Measurements from ENCODE around the gene CHMP1B.

CHMP1B gene

DNA sequence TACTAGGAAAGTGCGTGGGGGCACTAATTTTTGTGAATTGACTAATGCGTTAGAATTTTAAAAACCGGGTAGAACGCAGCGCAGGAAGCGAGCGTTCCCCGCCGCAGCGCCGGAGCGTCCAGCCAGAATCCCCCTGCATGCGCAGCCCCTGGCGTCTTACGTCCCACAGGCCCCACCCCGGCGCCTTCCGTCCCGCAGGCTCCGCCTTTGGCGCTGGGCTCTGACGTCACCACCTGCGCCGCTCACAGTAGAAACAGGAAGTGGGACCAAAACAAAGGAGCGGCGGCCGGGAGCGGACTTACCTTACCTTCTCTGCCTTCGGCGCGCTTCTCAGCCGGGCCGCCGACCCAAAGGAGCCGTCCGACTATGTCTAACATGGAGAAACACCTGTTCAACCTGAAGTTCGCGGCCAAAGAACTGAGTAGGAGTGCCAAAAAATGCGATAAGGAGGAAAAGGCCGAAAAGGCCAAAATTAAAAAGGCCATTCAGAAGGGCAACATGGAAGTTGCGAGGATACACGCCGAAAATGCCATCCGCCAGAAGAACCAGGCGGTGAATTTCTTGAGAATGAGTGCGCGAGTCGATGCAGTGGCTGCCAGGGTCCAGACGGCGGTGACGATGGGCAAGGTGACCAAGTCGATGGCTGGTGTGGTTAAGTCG, at the start of gene CHMP1B:
Gene CHMP1B (plus strand): TSS at position 268 of the 660 bp plus-strand sequence. CDS start 99 bp downstream, at position 367.
- DNase-seq (ENCODE audit: low read depth), result peak; percentile 93

DNA sequence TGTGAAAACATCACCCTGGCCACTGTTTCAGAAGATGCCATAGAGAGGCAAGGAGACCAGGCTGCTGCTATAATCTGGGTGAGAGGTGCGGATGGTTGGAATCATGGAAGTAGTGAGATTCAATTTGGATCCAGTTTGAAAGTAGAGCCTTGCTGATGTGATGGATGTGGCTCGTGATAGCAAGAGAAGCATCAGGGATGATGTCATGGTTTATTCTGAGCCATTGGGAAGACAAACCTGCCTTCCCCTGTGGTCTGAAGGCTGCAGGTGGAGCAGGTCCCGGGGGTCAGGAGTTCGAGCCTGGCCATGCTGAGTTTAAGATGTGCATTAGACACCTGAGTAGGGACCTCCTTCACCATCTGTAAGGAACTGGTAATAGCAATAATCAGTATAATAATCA, 49.6 kb upstream of the CHMP1B start:
- DNase-seq (ENCODE audit: low read depth), result no peak

DNA sequence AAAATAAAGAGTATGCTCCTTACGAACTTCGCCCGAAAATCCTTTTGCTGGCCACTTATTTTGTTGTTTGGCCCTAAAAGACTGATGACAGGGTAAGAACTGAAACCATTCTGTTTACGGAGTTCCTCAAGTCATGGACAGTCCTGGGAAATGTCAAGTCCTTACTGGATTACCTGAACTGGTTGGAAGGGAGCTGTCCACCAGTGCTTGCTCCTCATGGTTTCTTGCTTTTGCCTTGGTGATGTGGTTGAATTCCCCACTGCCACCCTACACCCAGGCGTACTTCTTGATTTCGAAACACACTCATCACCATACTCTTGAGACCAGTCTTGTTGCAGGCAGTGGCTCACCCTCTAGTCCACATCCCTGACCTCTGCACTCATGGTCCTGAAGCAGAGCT, 49.1 kb upstream of the CHMP1B start:
- DNase-seq (ENCODE audit: low read depth), result no peak

DNA sequence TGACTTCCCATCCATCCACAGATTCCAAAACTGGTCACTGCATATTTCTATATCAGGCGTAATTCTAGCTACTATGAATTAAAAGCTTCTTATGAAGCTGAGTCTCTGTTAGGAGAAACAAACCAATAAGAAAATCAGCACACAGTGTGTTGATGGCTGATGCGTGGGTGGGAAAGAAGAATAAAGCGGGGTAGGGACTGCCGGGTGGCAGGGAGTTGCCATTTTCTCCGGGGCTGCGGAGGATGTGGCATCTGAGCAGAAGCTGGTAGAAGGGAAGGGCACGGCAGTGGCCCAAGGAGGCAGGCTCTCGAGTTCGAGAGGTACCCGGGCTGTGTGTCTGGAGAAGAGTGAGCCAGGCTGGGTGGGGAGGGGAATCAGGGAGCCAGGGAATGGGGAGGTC, 48.6 kb upstream of the CHMP1B start:
- no peak for DNase-seq (ENCODE audit: low read depth)

- no peak for DNase-seq (ENCODE audit: low read depth)
These were observed 44.0 kb upstream of the CHMP1B start for GRCh38 chr18:11807233-11807632.

- no peak for DNase-seq (ENCODE audit: low read depth)
These were observed 43.0 kb upstream of the CHMP1B start for GRCh38 chr18:11808001-11808855.

DNA sequence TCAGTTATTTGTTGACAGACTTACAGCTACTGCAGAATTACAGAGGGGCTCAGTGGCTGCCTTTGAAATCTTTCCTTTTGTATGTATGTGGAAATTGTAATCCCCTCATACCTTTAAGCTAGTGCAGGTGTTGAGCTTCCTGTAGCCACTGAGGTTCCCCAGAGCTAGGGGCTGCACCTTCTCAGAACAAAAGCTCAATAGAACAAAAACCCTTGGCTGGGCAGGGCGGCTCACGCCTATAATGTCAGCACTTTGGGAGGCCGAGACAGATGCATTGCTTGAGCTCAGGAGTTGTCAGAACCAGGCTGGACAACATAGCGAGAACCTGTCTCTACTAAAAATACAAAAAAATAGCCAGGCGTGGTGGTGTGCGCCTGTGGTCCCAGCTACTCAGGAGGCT, 41.3 kb upstream of the CHMP1B start:
- DNase-seq (ENCODE audit: low read depth), result no peak

DNA sequence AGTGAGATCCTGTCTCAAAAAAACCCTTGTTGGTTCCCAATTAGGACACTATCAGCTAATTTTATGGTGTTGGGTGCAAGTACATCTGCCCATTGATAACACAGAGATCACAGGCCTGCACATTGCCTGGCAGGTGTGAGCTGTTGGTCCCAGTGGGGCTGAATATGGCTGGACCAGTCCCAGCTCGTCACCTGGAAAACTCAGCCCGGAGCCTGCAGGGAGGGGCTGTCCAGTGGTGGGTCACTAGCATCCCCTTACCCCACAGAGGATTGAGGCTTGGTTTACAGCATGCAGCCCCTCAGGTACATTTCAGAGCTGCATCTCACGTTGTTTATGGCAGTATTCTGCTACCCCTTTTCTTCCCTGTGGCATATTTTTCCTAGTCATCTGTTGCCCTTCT, 40.8 kb upstream of the CHMP1B start:
- DNase-seq (ENCODE audit: low read depth), result no peak

GRCh38 chr18:11811009-11811408, 40.2 kb upstream of the CHMP1B start:
- no peak for DNase-seq (ENCODE audit: low read depth)

GRCh38 chr18:11817229-11817628, 34.0 kb upstream of the CHMP1B start:
- DNase-seq (ENCODE audit: low read depth), result no peak

- no peak for DNase-seq (ENCODE audit: low read depth)
These were observed 32.6 kb upstream of the CHMP1B start for GRCh38 chr18:11818486-11819203.

GRCh38 chr18:11819938-11820337, 31.3 kb upstream of the CHMP1B start:
- DNase-seq (ENCODE audit: low read depth), result no peak

- DNase-seq (ENCODE audit: low read depth), result no peak
These were observed 30.5 kb upstream of the CHMP1B start for GRCh38 chr18:11820697-11821096.

DNA sequence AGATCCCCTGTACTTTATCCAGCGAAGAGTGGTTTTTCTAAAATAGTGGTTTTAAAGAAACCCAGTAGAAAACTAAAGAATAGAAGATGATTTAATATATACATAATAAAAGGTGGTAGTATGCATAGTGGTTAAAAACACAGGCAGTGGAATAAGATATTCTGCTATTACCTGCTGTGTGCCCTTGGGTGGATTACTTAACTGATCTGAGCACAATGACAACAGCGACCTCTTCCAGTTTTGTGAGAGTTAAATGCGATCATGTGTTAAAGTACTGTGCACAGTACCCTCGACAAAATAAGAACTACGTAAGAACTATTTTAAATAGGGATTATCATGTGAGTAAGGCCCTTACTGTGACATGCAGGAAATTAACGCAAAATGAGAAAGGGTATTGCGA, 30.0 kb upstream of the CHMP1B start:
- no peak for DNase-seq (ENCODE audit: low read depth)

- no peak for DNase-seq (ENCODE audit: low read depth)
These were observed 29.5 kb upstream of the CHMP1B start for GRCh38 chr18:11821643-11822237.

DNA sequence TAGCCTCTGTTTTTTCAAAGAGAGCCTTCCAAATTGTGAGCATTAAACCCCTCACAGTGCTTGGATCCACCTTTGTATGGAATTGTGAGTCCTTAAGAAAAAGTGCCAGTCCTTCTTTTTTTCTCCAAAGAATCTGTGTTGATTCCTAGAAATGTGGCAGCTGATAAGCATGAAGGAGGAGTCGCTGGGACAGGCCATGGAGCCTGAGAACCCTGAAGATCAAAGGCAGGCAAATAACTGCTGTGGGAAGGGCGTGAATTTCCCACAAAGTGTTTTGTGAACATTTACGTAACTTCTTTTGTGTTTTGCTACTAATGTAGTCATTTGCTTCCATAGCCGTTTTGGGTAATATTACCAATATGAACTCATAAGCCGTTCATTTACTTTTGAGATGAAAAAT, 27.7 kb upstream of the CHMP1B start:
- no peak for DNase-seq (ENCODE audit: low read depth)

DNA sequence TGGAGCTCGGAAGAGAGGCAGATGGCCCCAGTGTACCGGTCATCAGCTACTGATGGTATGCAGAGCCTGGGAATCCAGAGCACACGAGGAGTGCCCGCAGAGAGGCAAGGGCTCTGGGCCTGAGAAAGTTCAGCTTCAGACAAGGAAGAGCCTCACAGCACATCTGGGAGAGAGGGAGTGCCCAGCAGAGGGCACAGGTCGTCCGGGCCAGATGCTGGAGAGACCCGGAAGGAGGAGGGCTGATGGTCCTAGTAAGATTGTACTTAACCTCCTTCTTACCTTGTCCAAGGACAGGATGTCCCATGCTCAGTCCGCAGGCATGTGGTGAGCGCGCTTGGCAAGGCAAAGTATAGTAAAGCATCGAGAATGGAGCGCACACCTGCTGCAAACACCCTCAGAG, 24.4 kb upstream of the CHMP1B start:
- DNase-seq (ENCODE audit: low read depth), result no peak

DNA sequence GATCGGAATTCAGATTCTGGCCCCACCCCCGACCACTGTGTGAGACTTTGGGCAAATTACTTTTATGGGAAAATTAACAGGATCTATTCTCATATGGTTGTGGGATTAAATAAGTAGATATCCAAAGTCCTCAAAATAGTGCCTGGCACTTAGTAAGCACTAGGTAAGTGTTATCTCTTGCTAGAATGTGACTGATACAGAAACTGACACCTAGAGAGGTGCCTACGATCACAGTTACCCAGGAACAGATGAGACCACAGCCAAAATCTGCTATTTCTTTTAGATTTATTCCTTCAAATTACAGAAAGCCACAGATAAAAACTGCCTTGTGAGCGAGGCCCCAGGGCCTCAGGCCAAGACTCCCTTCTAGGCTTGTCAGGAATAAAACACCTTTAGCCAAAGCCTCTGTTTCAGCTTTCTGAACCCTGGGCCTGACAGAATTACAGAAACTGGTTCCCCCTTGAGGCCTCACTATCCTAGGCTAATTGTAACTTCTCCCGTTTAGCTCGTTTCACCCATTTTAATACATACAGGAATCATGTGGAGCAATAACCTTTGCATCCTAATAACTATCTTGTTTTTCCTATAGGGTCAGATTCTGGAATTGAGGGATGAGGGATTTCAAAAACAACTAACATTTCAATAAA, 22.3 kb upstream of the CHMP1B start:
- no peak for DNase-seq (ENCODE audit: low read depth)

GRCh38 chr18:11830585-11830984, 20.6 kb upstream of the CHMP1B start:
- no peak for DNase-seq (ENCODE audit: low read depth)

- no peak for DNase-seq (ENCODE audit: low read depth)
These were observed 19.3 kb upstream of the CHMP1B start for GRCh38 chr18:11831921-11832320.

DNA sequence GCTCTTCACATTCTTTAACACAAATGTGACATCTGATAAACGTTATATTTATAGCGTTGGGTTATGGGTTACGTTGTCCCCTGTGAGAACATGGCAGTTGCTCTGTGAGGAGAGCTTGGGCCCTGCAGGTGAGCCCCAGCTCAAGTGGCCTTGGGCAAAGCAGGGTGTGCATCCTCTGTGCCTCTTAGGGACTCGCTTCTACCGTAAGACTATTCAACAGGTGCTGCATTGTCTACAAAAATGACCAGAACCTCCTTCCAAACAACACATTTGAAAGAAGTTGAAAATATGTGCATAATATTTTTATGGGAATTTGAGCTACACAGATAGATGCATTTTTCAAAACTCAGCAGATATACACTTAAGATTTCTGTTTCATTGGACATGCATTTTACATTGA, 16.4 kb upstream of the CHMP1B start:
- no peak for DNase-seq (ENCODE audit: low read depth)

DNA sequence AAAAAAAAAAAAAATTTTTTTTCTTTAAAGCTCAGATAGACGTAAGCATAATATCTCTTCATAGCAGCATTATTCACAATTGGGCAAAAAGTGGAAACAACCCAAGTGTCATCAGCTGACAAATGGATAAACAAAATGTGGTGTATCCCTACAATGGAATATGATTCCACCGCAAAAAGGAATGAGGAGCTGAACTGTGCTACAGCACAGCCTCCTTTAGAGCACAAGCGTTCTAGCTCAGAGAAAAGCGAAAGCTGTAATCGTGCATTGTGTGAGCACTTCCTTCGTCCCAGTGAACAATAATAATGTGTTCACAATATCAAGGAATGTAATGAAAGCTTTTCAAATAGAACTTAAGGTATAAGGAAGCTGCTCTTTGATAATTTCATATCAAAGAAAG, 11.7 kb upstream of the CHMP1B start:
- DNase-seq (ENCODE audit: low read depth), result no peak
